Measurements from ENCODE around the gene LEMD3.

Gene LEMD3

DNA sequence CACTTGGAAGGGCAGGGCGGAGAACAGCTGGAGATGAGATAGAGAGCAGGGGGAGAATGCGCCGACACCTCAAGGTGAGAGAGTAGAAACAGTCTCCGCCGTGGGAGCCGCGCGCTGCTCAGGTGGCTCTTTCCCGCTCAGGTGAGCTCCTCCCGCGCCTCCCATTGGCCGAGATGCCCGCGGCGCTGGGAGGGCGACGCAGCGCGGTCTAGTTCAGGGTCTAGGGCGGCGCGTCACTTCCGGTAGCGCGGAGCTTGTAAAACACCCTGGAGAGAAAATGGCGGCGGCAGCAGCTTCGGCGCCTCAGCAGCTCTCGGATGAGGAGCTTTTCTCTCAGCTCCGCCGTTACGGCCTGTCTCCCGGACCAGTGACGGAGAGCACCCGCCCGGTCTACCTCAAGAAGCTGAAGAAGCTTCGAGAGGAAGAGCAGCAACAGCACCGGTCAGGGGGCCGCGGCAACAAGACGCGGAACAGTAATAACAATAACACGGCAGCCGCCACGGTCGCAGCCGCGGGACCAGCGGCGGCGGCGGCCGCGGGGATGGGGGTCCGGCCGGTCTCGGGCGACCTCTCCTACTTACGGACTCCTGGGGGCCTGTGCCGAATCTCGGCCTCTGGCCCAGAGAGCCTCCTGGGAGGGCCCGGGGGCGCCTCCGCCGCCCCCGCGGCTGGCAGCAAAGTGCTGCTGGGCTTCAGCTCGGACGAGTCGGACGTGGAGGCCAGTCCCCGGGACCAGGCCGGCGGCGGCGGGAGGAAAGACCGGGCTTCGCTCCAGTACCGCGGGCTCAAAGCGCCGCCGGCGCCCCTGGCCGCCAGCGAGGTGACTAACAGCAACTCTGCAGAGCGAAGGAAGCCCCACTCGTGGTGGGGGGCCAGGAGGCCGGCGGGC, at the start of gene LEMD3:
Gene LEMD3, plus strand, starts transcription at position 264 of the 889 bp plus-strand sequence. Its CDS starts 14 bp downstream, at position 278.
- Mint-ChIP-seq H3K27ac (peak within 1 kb of the TSS; percentile 98), H3K9me3 (ENCODE audit: low read depth) (no peaks in the 10 kb centered on the region), H3K4me3 (peak within 1 kb of the TSS; percentile 98), H3K36me3 (peaks cover 2% of the 10 kb centered on the region), H3K4me1 (ENCODE audit: low read depth) (peaks cover 38% of the 10 kb centered on the region), H3K27me3 (peaks cover 2% of the 10 kb centered on the region)

DNA sequence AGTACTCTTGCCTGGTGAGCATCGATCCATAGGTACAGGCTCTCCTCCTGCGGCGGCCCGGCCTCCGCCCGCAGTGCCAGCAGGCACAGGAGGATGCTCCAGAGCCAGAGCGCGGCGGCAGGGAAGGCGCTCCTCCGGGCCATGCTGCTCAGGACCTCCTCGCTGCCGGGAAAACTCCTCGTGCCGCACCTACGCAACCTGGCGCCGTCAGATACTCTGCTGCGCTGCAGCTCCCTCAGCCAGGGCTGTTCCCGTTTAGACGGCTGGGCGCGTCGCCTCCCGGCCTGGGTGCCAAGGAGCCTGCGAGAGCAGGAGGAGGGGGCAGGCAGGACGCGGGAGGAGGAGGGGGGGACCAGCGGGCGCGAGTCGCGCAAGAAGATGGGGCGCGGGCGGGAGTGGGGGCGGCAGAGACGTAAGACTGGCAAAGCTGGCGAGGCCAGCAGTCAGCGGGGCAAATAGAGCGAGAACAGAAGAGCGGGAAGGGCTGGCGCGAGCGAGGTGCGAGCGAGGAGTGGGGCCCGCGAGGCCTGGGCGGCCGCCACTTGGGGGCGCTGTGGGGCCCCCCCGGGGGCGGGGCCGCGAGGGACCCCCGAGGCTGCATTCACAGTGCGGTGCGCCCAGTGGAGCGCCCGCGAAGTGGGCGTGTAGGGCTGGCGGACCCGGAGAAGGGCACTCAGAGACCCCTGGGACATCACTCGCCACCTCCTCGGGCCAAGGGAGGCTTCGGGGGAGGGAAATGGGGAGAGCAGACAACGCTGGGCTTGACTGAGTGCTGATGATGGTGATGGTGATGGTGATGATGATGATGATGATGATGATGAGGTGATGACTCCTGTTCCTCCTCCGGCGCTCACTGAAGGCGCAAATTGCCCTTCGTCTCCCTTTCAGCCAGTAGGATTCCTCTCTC, 48.1 kb upstream of the LEMD3 start, which contains the start of gene WIF1:
Gene WIF1, minus strand, starts transcription at position 257 of the 907 bp plus-strand sequence. Its CDS starts 114 bp downstream, at position 143.
- H3K4me1 Mint-ChIP-seq (ENCODE audit: low read depth) = peaks cover 10% of the 10 kb centered on the region
- no peaks in the 10 kb centered on the region for H3K36me3 Mint-ChIP-seq
- H3K27ac Mint-ChIP-seq = no peak within 1 kb of the TSS
- H3K4me3 Mint-ChIP-seq = peak within 1 kb of the TSS; percentile 68
- no peaks in the 10 kb centered on the region for H3K9me3 Mint-ChIP-seq (ENCODE audit: low read depth)
- peaks cover 25% of the 10 kb centered on the region for H3K27me3 Mint-ChIP-seq

DNA sequence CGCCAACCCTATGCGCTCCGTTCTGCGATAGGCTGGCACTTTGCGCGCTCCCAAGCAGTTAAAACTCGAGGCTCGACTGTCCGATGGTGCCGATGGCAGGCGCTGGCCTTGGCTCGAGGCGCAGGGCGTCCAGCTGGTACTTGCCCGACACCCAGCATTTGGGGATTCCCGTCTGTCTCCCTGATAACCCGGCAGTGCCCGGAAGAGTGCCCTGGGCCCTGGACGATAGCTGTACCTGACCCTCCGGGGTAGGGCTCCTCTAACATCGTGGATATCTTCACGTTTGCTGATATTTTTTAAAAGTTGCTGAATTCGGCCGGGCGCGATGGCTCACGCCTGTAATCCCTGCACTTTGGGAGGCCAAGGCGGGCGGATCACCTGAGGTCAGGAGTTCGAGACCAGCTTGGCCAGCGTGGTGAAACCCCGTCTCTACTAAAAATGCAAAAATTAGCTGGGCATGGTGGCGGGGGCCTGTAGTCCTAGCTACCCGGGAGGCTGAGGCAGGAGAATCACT, 47.4 kb upstream of the LEMD3 start:
- H3K27me3 Mint-ChIP-seq = peaks cover 24% of the 10 kb centered on the region
- H3K4me1 Mint-ChIP-seq (ENCODE audit: low read depth) = peaks cover 10% of the 10 kb centered on the region
- H3K9me3 Mint-ChIP-seq (ENCODE audit: low read depth) = no peaks in the 10 kb centered on the region
- peak overlapping the region; percentile 60 for H3K4me3 Mint-ChIP-seq
- no peak overlapping the region for H3K27ac Mint-ChIP-seq
- no peaks in the 10 kb centered on the region for H3K36me3 Mint-ChIP-seq

DNA sequence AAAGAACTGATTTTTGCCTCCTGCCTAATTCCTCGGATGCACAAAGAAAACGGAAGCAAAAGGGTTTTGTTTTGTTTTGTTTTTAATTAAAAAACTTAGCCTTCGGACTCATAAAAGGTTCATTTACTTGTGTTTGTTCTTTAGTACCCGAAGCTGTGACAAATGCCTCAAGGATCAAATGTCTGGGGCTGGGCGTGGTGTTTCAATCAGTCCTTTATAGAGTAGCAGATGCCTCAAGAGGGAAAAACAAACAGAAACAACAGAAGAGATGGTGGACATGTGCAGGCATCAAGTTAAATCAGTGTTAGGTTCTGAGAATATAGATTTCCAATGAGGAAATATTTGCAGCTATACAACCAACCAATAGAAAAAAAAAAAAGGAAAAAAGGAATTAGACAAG, 46.7 kb upstream of the LEMD3 start:
- no peaks in the 10 kb centered on the region for H3K9me3 Mint-ChIP-seq (ENCODE audit: low read depth)
- peaks cover 10% of the 10 kb centered on the region for H3K4me1 Mint-ChIP-seq (ENCODE audit: low read depth)
- no peaks in the 10 kb centered on the region for H3K36me3 Mint-ChIP-seq
- H3K4me3 Mint-ChIP-seq = no peak overlapping the region
- peaks cover 22% of the 10 kb centered on the region for H3K27me3 Mint-ChIP-seq
- H3K27ac Mint-ChIP-seq = no peak overlapping the region

DNA sequence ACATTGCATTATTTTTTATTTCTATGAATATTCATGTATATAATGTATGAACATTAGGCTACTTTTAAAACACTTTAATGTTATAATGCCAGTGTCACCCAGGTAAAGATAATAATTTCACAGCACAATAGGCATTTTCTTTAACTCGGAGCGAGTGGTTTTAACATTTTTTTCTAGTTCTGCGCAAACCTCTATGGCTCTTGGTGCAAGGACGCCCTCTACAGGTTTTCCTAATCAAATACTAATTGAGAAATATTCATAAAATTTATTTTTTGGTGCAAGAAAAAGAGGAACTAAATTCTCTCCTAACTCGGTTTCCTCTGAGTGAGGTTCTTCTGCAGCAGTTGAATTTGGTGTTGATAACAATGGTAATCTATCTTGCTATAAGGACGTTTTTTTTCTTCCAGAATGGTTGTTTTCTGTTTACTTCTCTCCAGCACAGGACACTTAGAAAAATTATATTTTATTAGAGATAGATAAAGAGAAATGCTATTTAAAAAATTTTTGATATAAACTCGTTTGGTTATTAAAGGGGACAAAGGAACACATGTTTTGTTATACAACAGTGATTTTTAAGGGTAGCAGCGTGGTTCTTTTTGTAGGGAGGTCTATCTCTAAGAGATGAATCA, 45.8 kb upstream of the LEMD3 start:
- no peaks in the 10 kb centered on the region for H3K36me3 Mint-ChIP-seq
- no peak overlapping the region for H3K4me3 Mint-ChIP-seq
- H3K27me3 Mint-ChIP-seq = peaks cover 19% of the 10 kb centered on the region
- peaks cover 10% of the 10 kb centered on the region for H3K4me1 Mint-ChIP-seq (ENCODE audit: low read depth)
- H3K27ac Mint-ChIP-seq = no peak overlapping the region
- H3K9me3 Mint-ChIP-seq (ENCODE audit: low read depth) = no peaks in the 10 kb centered on the region

DNA sequence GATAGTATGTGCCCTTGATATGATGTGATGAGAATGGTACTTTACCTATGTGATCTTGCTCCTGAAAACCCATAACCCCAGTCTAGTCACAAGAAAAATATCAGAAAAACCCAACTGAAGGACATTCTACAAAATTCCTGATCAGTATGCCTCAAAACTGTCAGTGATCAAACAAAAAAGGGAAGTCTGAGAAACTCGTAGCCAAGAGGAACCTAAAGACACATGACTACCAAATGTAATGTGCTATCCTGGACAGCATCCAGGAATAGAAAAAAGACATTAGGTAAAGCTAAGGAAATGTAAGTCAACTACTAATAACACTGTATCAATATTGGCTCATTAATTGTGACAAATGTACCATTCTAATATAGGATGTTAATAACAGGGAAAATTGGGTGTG, 44.1 kb upstream of the LEMD3 start:
- no peak overlapping the region for H3K27ac Mint-ChIP-seq
- H3K4me1 Mint-ChIP-seq (ENCODE audit: low read depth) = peaks cover 10% of the 10 kb centered on the region
- peaks cover 19% of the 10 kb centered on the region for H3K27me3 Mint-ChIP-seq
- no peak overlapping the region for H3K4me3 Mint-ChIP-seq
- H3K36me3 Mint-ChIP-seq = no peaks in the 10 kb centered on the region
- H3K9me3 Mint-ChIP-seq (ENCODE audit: low read depth) = no peaks in the 10 kb centered on the region

DNA sequence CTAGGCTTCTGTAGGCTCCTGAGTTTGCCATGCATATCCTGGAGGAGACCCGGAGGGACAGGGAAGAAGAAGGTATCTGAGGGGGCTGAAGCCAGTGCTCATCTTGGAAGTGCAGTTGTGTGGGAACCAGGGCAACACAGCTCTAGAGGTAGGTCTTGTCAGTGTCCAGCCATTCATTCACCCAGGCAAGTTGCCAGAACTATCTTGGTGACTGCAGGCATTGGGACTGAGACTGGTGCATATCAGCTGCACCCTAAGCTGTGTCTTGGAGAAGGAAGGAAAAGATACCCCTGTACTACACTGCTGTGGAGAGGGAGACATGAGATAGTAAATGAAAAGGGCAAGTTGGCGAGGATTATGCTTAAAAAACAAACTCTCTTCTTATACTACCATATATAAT, 43.4 kb upstream of the LEMD3 start:
- H3K9me3 Mint-ChIP-seq (ENCODE audit: low read depth) = no peaks in the 10 kb centered on the region
- H3K4me3 Mint-ChIP-seq = no peak overlapping the region
- no peak overlapping the region for H3K27ac Mint-ChIP-seq
- H3K36me3 Mint-ChIP-seq = no peaks in the 10 kb centered on the region
- peaks cover 14% of the 10 kb centered on the region for H3K27me3 Mint-ChIP-seq
- H3K4me1 Mint-ChIP-seq (ENCODE audit: low read depth) = peaks cover 5% of the 10 kb centered on the region

DNA sequence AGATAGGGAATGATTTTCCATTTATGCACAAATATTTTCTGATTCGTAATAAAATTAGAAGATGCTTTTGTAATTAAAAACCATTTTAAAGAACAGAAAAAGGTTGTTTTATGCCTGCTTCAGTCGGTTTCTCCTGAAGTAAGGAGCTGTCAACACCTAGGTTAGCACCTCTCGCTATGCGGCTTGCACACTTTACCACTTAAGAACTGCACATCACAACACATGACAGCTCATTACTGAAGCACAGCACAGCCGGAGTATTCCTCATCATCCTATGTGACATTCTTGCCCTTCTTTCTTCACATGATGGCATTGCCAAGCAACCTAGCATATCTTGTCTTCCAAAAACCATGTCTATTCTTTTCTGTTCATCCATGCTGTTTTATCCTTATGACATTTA, 42.9 kb upstream of the LEMD3 start:
- Mint-ChIP-seq H3K27ac (no peak overlapping the region), H3K4me1 (ENCODE audit: low read depth) (peaks cover 5% of the 10 kb centered on the region), H3K27me3 (peaks cover 14% of the 10 kb centered on the region), H3K4me3 (no peak overlapping the region), H3K9me3 (ENCODE audit: low read depth) (no peaks in the 10 kb centered on the region), H3K36me3 (no peaks in the 10 kb centered on the region)

DNA sequence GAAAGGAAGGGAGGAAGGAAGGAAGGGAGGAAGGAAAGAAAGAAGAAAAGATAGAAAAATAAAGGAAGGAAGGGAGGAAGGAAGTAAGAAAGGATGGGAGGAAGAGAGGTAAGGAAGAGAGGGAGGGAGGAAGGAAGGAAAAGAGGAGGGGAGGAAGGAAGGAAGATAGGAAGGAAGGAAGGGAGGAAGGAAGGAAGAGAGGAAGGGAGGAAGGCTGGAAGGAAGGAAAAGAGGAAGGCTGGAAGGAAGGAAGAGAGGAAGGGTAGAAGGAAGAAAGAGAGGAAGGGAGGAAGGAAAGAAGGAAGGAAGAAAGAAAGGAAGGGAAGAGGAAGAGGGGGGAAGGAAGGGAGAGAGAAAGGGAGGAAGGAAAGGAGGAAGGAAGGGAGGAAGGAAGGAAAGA, 35.5 kb upstream of the LEMD3 start:
- Mint-ChIP-seq H3K27ac (no peak overlapping the region), H3K4me3 (no peak overlapping the region), H3K36me3 (no peaks in the 10 kb centered on the region), H3K9me3 (ENCODE audit: low read depth) (peaks cover 8% of the 10 kb centered on the region), H3K4me1 (ENCODE audit: low read depth) (no peaks in the 10 kb centered on the region), H3K27me3 (peaks cover 11% of the 10 kb centered on the region)

DNA sequence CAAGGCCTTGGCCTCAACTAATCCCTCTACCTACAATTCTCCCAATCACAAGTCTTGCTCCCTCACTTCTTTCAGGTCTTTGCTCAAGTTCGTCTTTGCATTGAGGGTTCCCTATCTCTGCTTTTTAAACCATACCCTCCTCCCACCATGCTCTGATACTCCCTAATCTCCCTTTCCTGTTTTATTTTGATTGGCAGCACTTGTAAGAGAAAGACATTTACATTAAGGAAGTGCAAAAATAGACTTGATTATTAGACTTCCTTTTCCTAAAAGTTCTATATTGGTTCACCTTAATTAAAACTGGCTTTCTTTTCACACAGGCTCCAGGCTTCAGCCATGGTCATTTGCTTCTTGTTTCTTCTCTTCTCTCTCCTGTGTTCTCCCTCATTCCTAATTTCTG, 30.0 kb upstream of the LEMD3 start:
- Mint-ChIP-seq H3K27ac (no peak overlapping the region), H3K4me1 (ENCODE audit: low read depth) (no peaks in the 10 kb centered on the region), H3K27me3 (peaks cover 11% of the 10 kb centered on the region), H3K36me3 (no peaks in the 10 kb centered on the region), H3K9me3 (ENCODE audit: low read depth) (peaks cover 8% of the 10 kb centered on the region), H3K4me3 (no peak overlapping the region)

DNA sequence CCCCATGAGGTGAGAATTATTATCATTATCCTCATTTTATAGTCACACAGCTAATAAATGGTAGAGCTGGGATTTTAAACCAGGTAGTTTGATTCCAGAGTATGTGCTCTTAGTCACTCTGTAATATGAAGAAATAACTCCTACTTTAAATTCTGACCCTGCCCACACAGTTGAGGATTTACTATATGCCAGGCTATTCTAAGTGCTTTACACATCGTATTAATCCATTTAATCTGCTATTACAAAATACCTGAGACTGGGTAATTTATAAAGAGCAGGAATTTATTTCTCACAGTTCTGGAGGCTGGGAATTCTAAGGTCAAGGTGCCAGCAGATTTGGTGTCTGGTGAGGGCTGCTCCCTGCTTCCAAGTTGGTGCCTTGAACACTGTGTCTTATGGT, 28.6 kb upstream of the LEMD3 start:
- no peaks in the 10 kb centered on the region for H3K36me3 Mint-ChIP-seq
- no peak overlapping the region for H3K27ac Mint-ChIP-seq
- H3K4me3 Mint-ChIP-seq = no peak overlapping the region
- H3K27me3 Mint-ChIP-seq = peaks cover 11% of the 10 kb centered on the region
- no peaks in the 10 kb centered on the region for H3K4me1 Mint-ChIP-seq (ENCODE audit: low read depth)
- H3K9me3 Mint-ChIP-seq (ENCODE audit: low read depth) = peaks cover 8% of the 10 kb centered on the region

DNA sequence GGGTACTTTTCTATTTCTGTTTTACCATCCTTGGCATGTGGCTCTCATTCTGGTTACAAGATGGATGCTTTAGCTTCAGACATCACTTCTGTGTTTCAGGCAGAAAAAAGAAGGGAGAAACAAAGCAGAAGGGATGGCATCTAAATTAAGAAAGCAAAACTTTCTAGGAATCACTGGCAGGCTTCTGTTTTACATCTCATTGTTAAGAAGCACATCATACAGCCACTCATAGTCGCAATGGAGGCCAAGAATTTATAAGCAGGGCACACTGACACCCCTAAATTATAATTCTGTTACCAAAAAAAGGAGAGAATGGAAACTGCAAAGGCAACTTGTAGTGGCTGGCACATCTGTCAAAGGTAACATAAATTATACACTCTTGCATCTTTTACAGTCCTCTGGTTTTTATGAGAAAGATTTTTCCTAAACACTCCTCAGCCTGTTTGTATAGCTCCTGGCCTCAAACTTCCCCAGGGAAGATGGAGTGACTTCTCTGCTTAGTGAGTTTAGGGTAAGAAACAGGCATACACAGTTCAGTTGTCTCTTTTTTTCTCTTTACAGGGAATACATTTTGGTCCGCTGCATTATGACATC, 22.0 kb upstream of the LEMD3 start:
- Mint-ChIP-seq H3K27ac (no peak overlapping the region), H3K36me3 (no peaks in the 10 kb centered on the region), H3K4me3 (no peak overlapping the region), H3K4me1 (ENCODE audit: low read depth) (no peaks in the 10 kb centered on the region), H3K27me3 (peaks cover 9% of the 10 kb centered on the region), H3K9me3 (ENCODE audit: low read depth) (no peaks in the 10 kb centered on the region)

DNA sequence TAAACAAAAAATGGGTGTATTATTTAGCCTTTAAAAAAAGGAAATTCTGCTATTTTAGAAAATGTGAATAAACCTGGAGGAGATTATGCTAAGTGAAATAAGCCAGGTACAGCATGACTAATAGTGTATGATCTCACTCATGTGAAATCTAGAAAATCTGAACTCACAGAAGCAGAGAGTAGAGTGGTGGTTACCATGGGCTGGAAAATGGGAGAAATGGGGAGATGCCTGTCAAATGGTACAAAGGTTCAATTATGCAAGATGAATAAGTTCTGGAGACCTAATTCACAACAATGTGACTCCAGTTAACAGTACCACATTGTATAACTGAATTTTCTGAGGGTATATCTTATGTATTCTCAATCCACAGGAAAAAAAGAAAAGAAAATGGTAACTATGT, 17.4 kb upstream of the LEMD3 start:
- Mint-ChIP-seq H3K36me3 (no peaks in the 10 kb centered on the region), H3K27ac (no peak overlapping the region), H3K27me3 (peaks cover 8% of the 10 kb centered on the region), H3K4me3 (no peak overlapping the region), H3K4me1 (ENCODE audit: low read depth) (peaks cover 16% of the 10 kb centered on the region), H3K9me3 (ENCODE audit: low read depth) (no peaks in the 10 kb centered on the region)

DNA sequence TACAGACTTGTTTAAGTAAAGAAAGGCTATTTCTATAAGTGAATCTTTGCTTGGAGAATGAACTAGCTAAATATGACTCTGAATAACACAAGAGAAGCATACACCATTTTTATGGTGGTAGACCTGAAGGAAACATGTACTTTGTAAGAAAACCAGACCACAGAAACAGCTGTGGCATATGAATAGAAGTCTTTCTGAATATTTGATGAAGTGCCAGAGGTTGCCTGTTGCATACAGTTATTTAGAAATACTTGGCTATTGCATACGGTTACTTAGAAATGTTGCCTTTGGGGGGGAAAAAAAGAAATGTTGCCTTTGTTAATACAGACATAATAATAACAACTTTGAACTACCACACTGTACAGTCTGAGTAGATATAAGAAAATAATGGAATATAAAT, 16.8 kb upstream of the LEMD3 start:
- Mint-ChIP-seq H3K27ac (no peak overlapping the region), H3K4me3 (no peak overlapping the region), H3K4me1 (ENCODE audit: low read depth) (peaks cover 17% of the 10 kb centered on the region)

More for the DNA sequence above, 16.8 kb upstream of the LEMD3 start:
- no peaks in the 10 kb centered on the region for H3K9me3 Mint-ChIP-seq (ENCODE audit: low read depth)
- H3K27me3 Mint-ChIP-seq = peaks cover 8% of the 10 kb centered on the region
- H3K36me3 Mint-ChIP-seq = no peaks in the 10 kb centered on the region

Data from activated naive CD8-positive, alpha-beta T cell (primary cell).